HG03280 (cell line): ENCODE results near the gene GDF3.
"Not testable (repeated sequence)": the region's sequence is repeated elsewhere in the genome, so short reads cannot be mapped to it uniquely, and the experiment has no call there.

Experiments
- ATAC-seq: cut with Tn5 transposase; IDR thresholded peaks from one replicate; pipeline ENCODE4 v1.9.1; 2021; ENCODE audit warnings: mild to moderate bottlenecking, moderate library complexity; ENCODE audit not compliant: unreplicated experiment

Gene GDF3

GRCh38 chr12:7668171-7668570 lies 27.4 kb downstream of the GDF3 start:
- ATAC-seq: no peak

GRCh38 chr12:7667125-7667524 lies 28.4 kb downstream of the GDF3 start:
- ATAC-seq: no peak

- no peak for ATAC-seq
These were observed 29.0 kb downstream of the GDF3 start for GRCh38 chr12:7666595-7666994.

GRCh38 chr12:7661741-7662140 lies 33.8 kb downstream of the GDF3 start:
- no peak for ATAC-seq

- ATAC-seq: no peak
These were observed 39.5 kb downstream of the GDF3 start for GRCh38 chr12:7656121-7656520.

- no peak for ATAC-seq
These were observed 45.5 kb downstream of the GDF3 start for GRCh38 chr12:7650091-7650490.

GRCh38 chr12:7647071-7647470 lies 48.5 kb downstream of the GDF3 start:
- no peak for ATAC-seq

- no peak for ATAC-seq
These were observed 49.4 kb downstream of the GDF3 start for GRCh38 chr12:7646178-7646475.

GRCh38 chr12:7645395-7646177 lies 50.0 kb downstream of the GDF3 start:
- ATAC-seq: no peak

- no peak for ATAC-seq
These were observed 52.7 kb downstream of the GDF3 start for GRCh38 chr12:7642876-7643309.

GRCh38 chr12:7642287-7642686 lies 53.3 kb downstream of the GDF3 start:
- ATAC-seq: no peak

GRCh38 chr12:7640123-7640995 lies 55.2 kb downstream of the GDF3 start:
- ATAC-seq: not testable (repeated sequence)
